ENCODE measurements around the gene HIBADH.

GRCh38 chr7:27585781-27586447 is 76.8 kb downstream of the HIBADH start:
- TF ChIP-seq, protein P1, sequence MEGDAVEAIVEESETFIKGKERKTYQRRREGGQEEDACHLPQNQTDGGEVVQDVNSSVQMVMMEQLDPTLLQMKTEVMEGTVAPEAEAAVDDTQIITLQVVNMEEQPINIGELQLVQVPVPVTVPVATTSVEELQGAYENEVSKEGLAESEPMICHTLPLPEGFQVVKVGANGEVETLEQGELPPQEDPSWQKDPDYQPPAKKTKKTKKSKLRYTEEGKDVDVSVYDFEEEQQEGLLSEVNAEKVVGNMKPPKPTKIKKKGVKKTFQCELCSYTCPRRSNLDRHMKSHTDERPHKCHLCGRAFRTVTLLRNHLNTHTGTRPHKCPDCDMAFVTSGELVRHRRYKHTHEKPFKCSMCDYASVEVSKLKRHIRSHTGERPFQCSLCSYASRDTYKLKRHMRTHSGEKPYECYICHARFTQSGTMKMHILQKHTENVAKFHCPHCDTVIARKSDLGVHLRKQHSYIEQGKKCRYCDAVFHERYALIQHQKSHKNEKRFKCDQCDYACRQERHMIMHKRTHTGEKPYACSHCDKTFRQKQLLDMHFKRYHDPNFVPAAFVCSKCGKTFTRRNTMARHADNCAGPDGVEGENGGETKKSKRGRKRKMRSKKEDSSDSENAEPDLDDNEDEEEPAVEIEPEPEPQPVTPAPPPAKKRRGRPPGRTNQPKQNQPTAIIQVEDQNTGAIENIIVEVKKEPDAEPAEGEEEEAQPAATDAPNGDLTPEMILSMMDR (IDR thresholded peaks at IDR 0.05 in 4 of 5, conservative IDR thresholded peaks at IDR 0.05 in 1 of 5) = no peak
- TF ChIP-seq POLR2A (IDR thresholded peaks at IDR 0.05) = no peak

All from gastrocnemius medialis (tissue), 4 donors.